ENCODE results near the gene MKNK1.
A peak's percentile ranks its signal among the peaks of the same experiment; 100 is the strongest.

The MKNK1 gene

DNA sequence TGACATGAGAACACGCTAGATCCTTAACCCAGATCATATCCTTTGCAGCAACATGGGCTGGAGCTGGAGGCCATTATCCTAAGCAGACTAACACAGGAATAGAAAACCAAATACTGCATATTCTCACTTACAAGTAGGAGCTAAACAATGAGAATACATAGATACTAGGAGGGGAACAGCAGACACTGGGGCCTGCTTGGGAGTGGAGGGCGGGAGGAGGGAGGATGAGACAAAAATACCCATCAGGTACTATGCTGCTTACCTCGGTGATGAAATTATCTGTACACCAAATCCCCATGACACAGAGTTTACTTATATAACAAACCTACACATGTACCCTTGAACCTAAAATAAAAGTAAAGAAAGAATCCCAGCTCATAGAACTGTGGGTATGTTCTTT, 13.8 kb upstream of the MKNK1 start:
- TF ChIP-seq POLR2AphosphoS5 (IDR thresholded peaks at IDR 0.05; ENCODE audit: low read depth, low read length) (no peak), TAF1 (IDR thresholded peaks at IDR 0.05; ENCODE audit: borderline replicate concordance, low read depth, low read length) (no peak), POLR2A (IDR thresholded peaks at IDR 0.05; ENCODE audit: low read depth, low read length) (no peak)
- no peak for FAIRE-seq
- DNase-seq (ENCODE audit: insufficient read length) = no peak

DNA sequence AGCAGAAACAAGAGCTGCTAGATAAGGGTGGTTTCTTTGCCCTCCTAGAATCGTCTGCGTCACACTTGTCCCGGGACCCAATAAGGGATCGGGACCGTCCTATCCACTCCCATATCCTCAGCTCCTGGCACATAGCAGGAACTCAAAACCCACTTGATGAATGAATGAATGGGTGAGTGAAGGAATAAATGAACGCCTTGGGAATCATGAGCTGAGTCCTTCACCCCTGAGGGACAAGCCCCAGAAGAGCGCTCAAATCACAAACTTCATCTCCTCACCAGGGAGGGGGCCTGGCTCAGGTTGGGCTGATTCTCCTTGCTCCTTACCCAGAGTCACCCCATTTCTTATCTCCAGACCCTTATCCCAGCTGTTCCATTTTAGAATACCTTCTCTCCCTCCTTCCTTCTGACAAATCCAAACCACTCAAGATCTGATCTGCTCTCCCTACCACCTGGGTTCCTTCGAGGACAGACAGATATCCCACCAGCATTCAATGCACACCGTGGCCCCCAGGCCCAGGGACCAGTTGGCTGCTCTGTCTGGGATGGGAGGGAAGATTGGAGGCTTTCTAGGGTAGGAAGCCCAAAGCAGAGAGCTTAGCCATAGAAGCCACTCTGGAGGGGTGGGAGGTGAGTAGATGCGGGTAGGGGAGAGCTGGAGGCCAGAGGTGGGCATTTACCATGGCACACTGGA, 13.2 kb upstream of the MKNK1 start:
- no peak for TF ChIP-seq TAF1 (IDR thresholded peaks at IDR 0.05; ENCODE audit: borderline replicate concordance, low read depth, low read length)
- TF ChIP-seq POLR2AphosphoS5 (IDR thresholded peaks at IDR 0.05; ENCODE audit: low read depth, low read length) = no peak
- TF ChIP-seq POLR2A (IDR thresholded peaks at IDR 0.05; ENCODE audit: low read depth, low read length) = no peak
- no peak for DNase-seq (ENCODE audit: insufficient read length)
- peak; percentile 54 for FAIRE-seq

DNA sequence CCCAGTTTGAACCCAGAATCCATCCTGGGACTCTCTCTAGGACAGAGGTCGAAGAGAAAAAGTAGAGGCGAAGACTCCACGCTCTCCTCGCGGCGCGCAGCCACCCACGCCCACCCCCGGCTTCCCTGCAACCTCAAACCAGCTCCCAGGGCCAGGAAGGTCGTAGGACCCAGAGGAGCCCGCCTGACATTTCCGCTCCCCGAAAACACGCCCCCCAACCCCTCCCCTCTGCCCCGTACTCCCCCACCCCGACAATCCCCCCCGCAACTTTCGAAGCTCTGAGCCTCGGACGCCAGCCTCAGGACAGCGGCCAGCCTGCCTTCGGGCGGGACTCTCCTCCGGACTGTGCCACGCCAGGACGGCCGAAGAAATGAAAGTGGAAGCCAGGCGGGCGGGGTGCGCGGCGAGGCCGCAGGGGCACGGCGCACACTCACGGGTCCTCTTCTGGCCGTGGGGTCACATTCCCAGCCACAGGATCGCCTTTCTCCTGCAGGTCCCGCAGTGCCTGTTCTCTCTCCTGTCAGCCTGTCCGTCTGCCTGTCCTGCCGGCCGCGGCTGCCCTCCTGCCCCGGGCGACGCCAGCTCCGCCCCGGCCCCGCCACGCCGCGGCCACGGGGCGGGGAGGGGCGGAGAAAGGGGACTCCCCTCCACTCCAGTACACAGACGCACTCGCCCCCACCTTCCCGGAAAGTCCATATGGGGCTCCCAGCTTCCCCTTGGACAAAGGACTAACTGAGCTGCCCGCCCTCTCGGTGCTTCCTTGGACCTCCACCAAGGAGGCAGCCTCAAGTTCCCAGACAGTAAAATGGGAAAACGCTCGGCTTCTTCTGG, 12.4 kb upstream of the MKNK1 start, which contains the start of gene MOB3C:
Gene MOB3C (minus strand): TSS at position 535 of the 831 bp plus-strand sequence. CDS start 3,490 bp downstream, outside the sequence.
- peak; percentile 80 for FAIRE-seq
- DNase-seq (ENCODE audit: insufficient read length) = peak; percentile 63
- peak; percentile 64; the same call in 1 of the 2 replicates for TF ChIP-seq POLR2AphosphoS5 (IDR thresholded peaks at IDR 0.05; ENCODE audit: low read depth, low read length)
- peak; percentile 60; the same call in 1 of the 2 replicates for TF ChIP-seq TAF1 (IDR thresholded peaks at IDR 0.05; ENCODE audit: borderline replicate concordance, low read depth, low read length)
- TF ChIP-seq POLR2A (IDR thresholded peaks at IDR 0.05; ENCODE audit: low read depth, low read length) = peak; percentile 73

DNA sequence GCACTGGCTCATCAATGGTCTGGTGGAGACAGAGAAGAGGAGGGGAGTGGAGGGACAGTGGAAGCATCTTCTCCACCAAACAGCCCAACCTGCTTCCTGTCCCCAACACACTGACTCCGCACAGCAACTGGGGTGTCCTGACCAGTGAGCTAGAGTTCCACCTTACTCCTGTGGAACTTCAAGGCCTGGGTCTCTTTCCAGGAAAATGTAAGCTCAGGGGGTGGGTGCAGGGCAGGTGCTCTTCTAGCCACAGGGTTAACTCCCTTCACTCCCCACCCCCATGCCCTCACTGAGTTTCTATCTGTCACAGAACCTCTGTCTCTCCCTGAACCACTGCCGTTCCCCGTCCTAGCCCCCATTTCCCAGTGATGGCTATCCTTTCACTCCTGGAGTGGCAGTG, 11.7 kb upstream of the MKNK1 start:
- TF ChIP-seq POLR2A (IDR thresholded peaks at IDR 0.05; ENCODE audit: low read depth, low read length) (no peak), POLR2AphosphoS5 (IDR thresholded peaks at IDR 0.05; ENCODE audit: low read depth, low read length) (no peak), TAF1 (IDR thresholded peaks at IDR 0.05; ENCODE audit: borderline replicate concordance, low read depth, low read length) (no peak)
- FAIRE-seq = peak; percentile 73
- DNase-seq (ENCODE audit: insufficient read length) = no peak

DNA sequence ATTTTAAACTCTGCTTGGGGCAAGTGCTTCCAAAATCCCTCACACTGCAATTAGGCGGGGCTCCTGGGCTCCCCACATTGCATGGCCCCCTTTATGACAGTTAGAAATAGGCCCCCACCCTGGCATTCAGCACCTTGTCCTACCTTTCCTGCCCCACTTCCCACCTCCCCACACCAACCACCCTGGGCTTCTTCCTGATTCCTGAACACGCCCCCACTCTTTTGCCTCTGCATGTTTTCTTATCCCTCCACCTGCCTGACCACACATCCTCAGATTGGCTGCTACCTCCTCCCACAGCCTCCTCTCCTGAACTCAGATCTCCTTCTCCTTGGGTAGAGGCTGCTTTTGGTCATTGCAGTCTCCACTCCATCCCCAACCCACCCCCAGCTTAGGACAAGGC, 11.0 kb upstream of the MKNK1 start:
- DNase-seq (ENCODE audit: insufficient read length) (no peak), FAIRE-seq (no peak)
- TF ChIP-seq POLR2A (IDR thresholded peaks at IDR 0.05; ENCODE audit: low read depth, low read length) = no peak
- no peak for TF ChIP-seq TAF1 (IDR thresholded peaks at IDR 0.05; ENCODE audit: borderline replicate concordance, low read depth, low read length)
- no peak for TF ChIP-seq POLR2AphosphoS5 (IDR thresholded peaks at IDR 0.05; ENCODE audit: low read depth, low read length)

DNA sequence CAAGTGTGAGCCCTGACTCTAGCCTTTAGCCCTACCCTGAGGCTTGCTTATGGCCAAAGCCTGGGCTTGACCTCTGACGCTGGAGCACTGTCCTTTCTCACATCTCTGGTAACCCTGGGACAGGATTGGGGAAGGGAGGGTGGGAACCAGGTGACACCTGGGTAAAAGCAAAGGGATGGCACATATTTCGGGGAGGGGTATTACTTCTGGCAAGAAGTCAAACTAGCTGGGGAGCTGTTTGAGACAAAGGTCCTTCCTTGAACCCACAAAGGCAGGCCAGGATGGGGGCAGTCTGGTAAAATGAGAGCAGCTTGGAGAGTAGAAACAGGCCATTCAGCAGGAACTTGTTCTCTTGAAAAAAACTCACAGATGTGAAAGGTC, 10.5 kb upstream of the MKNK1 start:
- no peak for FAIRE-seq
- TF ChIP-seq TAF1 (IDR thresholded peaks at IDR 0.05; ENCODE audit: borderline replicate concordance, low read depth, low read length) (no peak), POLR2A (IDR thresholded peaks at IDR 0.05; ENCODE audit: low read depth, low read length) (no peak), POLR2AphosphoS5 (IDR thresholded peaks at IDR 0.05; ENCODE audit: low read depth, low read length) (no peak)

GRCh38 chr1:46613661-46614603, 9.9 kb upstream of the MKNK1 start:
- TF ChIP-seq POLR2AphosphoS5 (IDR thresholded peaks at IDR 0.05; ENCODE audit: low read depth, low read length) (no peak), POLR2A (IDR thresholded peaks at IDR 0.05; ENCODE audit: low read depth, low read length) (no peak), TAF1 (IDR thresholded peaks at IDR 0.05; ENCODE audit: borderline replicate concordance, low read depth, low read length) (no peak)
- FAIRE-seq (peak; percentile 79), DNase-seq (ENCODE audit: insufficient read length) (peak; percentile 34)

More for the DNA sequence above, 10.5 kb upstream of the MKNK1 start:
- no peak for DNase-seq (ENCODE audit: insufficient read length)

- TF ChIP-seq POLR2A (IDR thresholded peaks at IDR 0.05; ENCODE audit: low read depth, low read length) (no peak), TAF1 (IDR thresholded peaks at IDR 0.05; ENCODE audit: borderline replicate concordance, low read depth, low read length) (no peak), POLR2AphosphoS5 (IDR thresholded peaks at IDR 0.05; ENCODE audit: low read depth, low read length) (no peak)
- no peak for DNase-seq (ENCODE audit: insufficient read length)
- no peak for FAIRE-seq
Observed at GRCh38 chr1:46612937-46613660, 9.0 kb upstream of the MKNK1 start.

- FAIRE-seq = no peak
- DNase-seq (ENCODE audit: insufficient read length) = no peak
- TF ChIP-seq TAF1 (IDR thresholded peaks at IDR 0.05; ENCODE audit: borderline replicate concordance, low read depth, low read length) = no peak
- no peak for TF ChIP-seq POLR2AphosphoS5 (IDR thresholded peaks at IDR 0.05; ENCODE audit: low read depth, low read length)
- TF ChIP-seq POLR2A (IDR thresholded peaks at IDR 0.05; ENCODE audit: low read depth, low read length) = no peak
Observed at GRCh38 chr1:46611691-46612221, 7.7 kb upstream of the MKNK1 start.
